Activated naive CD4-positive, alpha-beta T cell treated with anti-CD3 and anti-CD28 coated beads, Interleukin-2, amount 50 U/mL, for 24 hours (primary cell): ENCODE data around the gene LHX4.

Experiments used
- H3K27ac Mint-ChIP-seq: one replicate; pipeline ENCODE4 v1.8.0; 2021; ENCODE audit warnings: mild to moderate bottlenecking, mixed read lengths
- H3K27me3 Mint-ChIP-seq: one replicate; pipeline ENCODE4 v1.8.0; 2021; ENCODE audit warnings: mixed read lengths
- H3K36me3 Mint-ChIP-seq: one replicate; pipeline ENCODE4 v1.8.0; 2021; ENCODE audit warnings: mixed read lengths
- H3K4me1 Mint-ChIP-seq: one replicate; pipeline ENCODE4 v1.8.0; 2021; ENCODE audit warnings: mixed read lengths
- H3K4me3 Mint-ChIP-seq: one replicate; pipeline ENCODE4 v1.8.0; 2021; ENCODE audit warnings: mild to moderate bottlenecking, mixed read lengths
- H3K9me3 Mint-ChIP-seq: one replicate; pipeline ENCODE4 v1.8.0; 2021; ENCODE audit warnings: mixed read lengths

The LHX4 gene

GRCh38 chr1:180264595-180264994, 34.5 kb downstream of the LHX4 start:
- Mint-ChIP-seq H3K4me1 (no peaks in the 10 kb centered on the region), H3K4me3 (no peak overlapping the region), H3K27ac (no peak overlapping the region), H3K9me3 (no peaks in the 10 kb centered on the region), H3K36me3 (no peaks in the 10 kb centered on the region), H3K27me3 (no peaks in the 10 kb centered on the region)

GRCh38 chr1:180265201-180265600, 35.1 kb downstream of the LHX4 start:
- Mint-ChIP-seq H3K27ac (no peak overlapping the region), H3K4me3 (no peak overlapping the region), H3K36me3 (no peaks in the 10 kb centered on the region), H3K9me3 (no peaks in the 10 kb centered on the region), H3K27me3 (no peaks in the 10 kb centered on the region), H3K4me1 (no peaks in the 10 kb centered on the region)

- Mint-ChIP-seq H3K36me3 (no peaks in the 10 kb centered on the region), H3K4me3 (no peak overlapping the region), H3K27me3 (no peaks in the 10 kb centered on the region), H3K9me3 (no peaks in the 10 kb centered on the region), H3K27ac (peak overlapping the region; percentile 23), H3K4me1 (no peaks in the 10 kb centered on the region)
These were observed 35.8 kb downstream of the LHX4 start for GRCh38 chr1:180265871-180266270.

- no peaks in the 10 kb centered on the region for H3K4me1 Mint-ChIP-seq
- no peak overlapping the region for H3K4me3 Mint-ChIP-seq
- H3K36me3 Mint-ChIP-seq, result no peaks in the 10 kb centered on the region
- no peak overlapping the region for H3K27ac Mint-ChIP-seq
- no peaks in the 10 kb centered on the region for H3K9me3 Mint-ChIP-seq
- no peaks in the 10 kb centered on the region for H3K27me3 Mint-ChIP-seq
These were observed 36.5 kb downstream of the LHX4 start for GRCh38 chr1:180266275-180267210.

- H3K27me3 Mint-ChIP-seq, result no peaks in the 10 kb centered on the region
- no peak overlapping the region for H3K4me3 Mint-ChIP-seq
- H3K36me3 Mint-ChIP-seq, result no peaks in the 10 kb centered on the region
- no peaks in the 10 kb centered on the region for H3K4me1 Mint-ChIP-seq
- no peak overlapping the region for H3K27ac Mint-ChIP-seq
- no peaks in the 10 kb centered on the region for H3K9me3 Mint-ChIP-seq
These were observed 37.1 kb downstream of the LHX4 start for GRCh38 chr1:180267211-180267561.

- Mint-ChIP-seq H3K36me3 (no peaks in the 10 kb centered on the region), H3K4me3 (no peak overlapping the region), H3K27me3 (no peaks in the 10 kb centered on the region), H3K27ac (no peak overlapping the region), H3K4me1 (no peaks in the 10 kb centered on the region), H3K9me3 (no peaks in the 10 kb centered on the region)
These were observed 37.9 kb downstream of the LHX4 start for GRCh38 chr1:180267761-180268555.

- Mint-ChIP-seq H3K36me3 (no peaks in the 10 kb centered on the region), H3K27ac (no peak overlapping the region), H3K9me3 (no peaks in the 10 kb centered on the region), H3K4me3 (no peak overlapping the region), H3K4me1 (no peaks in the 10 kb centered on the region), H3K27me3 (no peaks in the 10 kb centered on the region)
These were observed 38.6 kb downstream of the LHX4 start for GRCh38 chr1:180268556-180269075.

GRCh38 chr1:180269645-180270529, 39.8 kb downstream of the LHX4 start:
- no peaks in the 10 kb centered on the region for H3K4me1 Mint-ChIP-seq
- H3K4me3 Mint-ChIP-seq, result no peak overlapping the region

GRCh38 chr1:180270530-180271271, 40.6 kb downstream of the LHX4 start:
- no peaks in the 10 kb centered on the region for H3K9me3 Mint-ChIP-seq
- peaks cover 7% of the 10 kb centered on the region for H3K36me3 Mint-ChIP-seq
- H3K27ac Mint-ChIP-seq, result no peak overlapping the region
- H3K4me3 Mint-ChIP-seq, result no peak overlapping the region
- no peaks in the 10 kb centered on the region for H3K27me3 Mint-ChIP-seq
- H3K4me1 Mint-ChIP-seq, result no peaks in the 10 kb centered on the region

More at GRCh38 chr1:180269645-180270529, 39.8 kb downstream of the LHX4 start:
- no peaks in the 10 kb centered on the region for H3K9me3 Mint-ChIP-seq
- peaks cover 3% of the 10 kb centered on the region for H3K36me3 Mint-ChIP-seq
- no peaks in the 10 kb centered on the region for H3K27me3 Mint-ChIP-seq
- H3K27ac Mint-ChIP-seq, result peak overlapping the region; percentile 30

GRCh38 chr1:180271272-180272255, 41.5 kb downstream of the LHX4 start:
- Mint-ChIP-seq H3K36me3 (peaks cover 9% of the 10 kb centered on the region), H3K9me3 (no peaks in the 10 kb centered on the region), H3K4me1 (no peaks in the 10 kb centered on the region), H3K4me3 (no peak overlapping the region), H3K27me3 (no peaks in the 10 kb centered on the region), H3K27ac (no peak overlapping the region)

- H3K27ac Mint-ChIP-seq, result no peak overlapping the region
- H3K4me3 Mint-ChIP-seq, result no peak overlapping the region
- no peaks in the 10 kb centered on the region for H3K9me3 Mint-ChIP-seq
- no peaks in the 10 kb centered on the region for H3K4me1 Mint-ChIP-seq
- H3K27me3 Mint-ChIP-seq, result no peaks in the 10 kb centered on the region
- peaks cover 9% of the 10 kb centered on the region for H3K36me3 Mint-ChIP-seq
These were observed 42.3 kb downstream of the LHX4 start for GRCh38 chr1:180272395-180272794.

- Mint-ChIP-seq H3K36me3 (peaks cover 11% of the 10 kb centered on the region), H3K27ac (no peak overlapping the region), H3K27me3 (no peaks in the 10 kb centered on the region), H3K9me3 (no peaks in the 10 kb centered on the region), H3K4me1 (no peaks in the 10 kb centered on the region), H3K4me3 (no peak overlapping the region)
These were observed 43.0 kb downstream of the LHX4 start for GRCh38 chr1:180273066-180273465.

- H3K9me3 Mint-ChIP-seq, result no peaks in the 10 kb centered on the region
- no peak overlapping the region for H3K27ac Mint-ChIP-seq
- no peak overlapping the region for H3K4me3 Mint-ChIP-seq
- H3K4me1 Mint-ChIP-seq, result no peaks in the 10 kb centered on the region
- H3K36me3 Mint-ChIP-seq, result peaks cover 14% of the 10 kb centered on the region
- H3K27me3 Mint-ChIP-seq, result no peaks in the 10 kb centered on the region
These were observed 44.2 kb downstream of the LHX4 start for GRCh38 chr1:180274221-180274620.

GRCh38 chr1:180275726-180276125, 45.7 kb downstream of the LHX4 start:
- H3K27me3 Mint-ChIP-seq, result no peaks in the 10 kb centered on the region
- H3K9me3 Mint-ChIP-seq, result no peaks in the 10 kb centered on the region
- H3K4me3 Mint-ChIP-seq, result no peak overlapping the region
- peaks cover 19% of the 10 kb centered on the region for H3K36me3 Mint-ChIP-seq
- no peaks in the 10 kb centered on the region for H3K4me1 Mint-ChIP-seq
- H3K27ac Mint-ChIP-seq, result no peak overlapping the region
